Left ventricle myocardium inferior (tissue), 1 donor: ENCODE data around the gene TAF8. TPM values are rescaled to one million over a fixed set of nuclear protein-coding genes. Genes with fewer than 3 reads are reported as not detected.

ENCODE experiments used
- DNase-seq: peaks from one replicate; pipeline ENCODE4 v3.0.0-alpha.2; 2020
- H3K27ac ChIP-seq: fragments of 200-600 bp; replicated peaks from 2 replicates; pipeline ENCODE4 v1.8.0; 2021
- H3K27me3 ChIP-seq: fragments of 200-600 bp; 2 replicates; pipeline ENCODE4 v1.8.0; 2021; ENCODE audit warnings: low read depth
- H3K36me3 ChIP-seq: fragments of 200-600 bp; 2 replicates; pipeline ENCODE4 v1.8.0; 2021
- H3K4me1 ChIP-seq: fragments of 200-600 bp; 2 replicates; pipeline ENCODE4 v1.8.0; 2021
- H3K4me3 ChIP-seq: fragments of 200-600 bp; 2 replicates; pipeline ENCODE4 v1.8.0; 2021; ENCODE audit warnings: mild to moderate bottlenecking, moderate library complexity
- H3K9me3 ChIP-seq: fragments of 200-600 bp; replicated peaks from 2 replicates; pipeline ENCODE4 v1.8.0; 2021
- CTCF ChIP-seq: fragments of 200-600 bp; IDR thresholded peaks from 2 replicates; pipeline ENCODE4 v1.8.0; 2021; ENCODE audit warnings: antibody characterized with exemption, mild to moderate bottlenecking, borderline replicate concordance
- intact Hi-C: fragments of 100-400 bp; cut with micrococcal nuclease; formaldehyde crosslinking; loops from one replicate; pipeline ENCODE4 v1.11.0; 2022
- total RNA-seq: library from RNA; stranded (reverse); fragmentation: NEBNext Ultra II Directional; extraction: Animal tissue kit (Norgen Biotek cat#: 25700); gene quantifications from one replicate; pipeline ENCODE4 v1.2.1, GENCODE V29; 2021
- donor health status: DM: no; HTN: yes; CAD: no; lungs with severe emphysema.

TAF8 gene
- total RNA-seq, 1 donor from 2014 or later = 28.5 TPM

GRCh38 chr6:42101186-42101657 is 50.9 kb downstream of the TAF8 start:
- no peak for DNase-seq
- peaks cover 14% of the 10 kb centered on the region for H3K27me3 ChIP-seq
- no peak for TF ChIP-seq CTCF
- no peak overlapping the region for H3K4me3 ChIP-seq
- intact Hi-C loops = no loop called here
- peak overlapping the region; percentile 63 for H3K27ac ChIP-seq
- no peaks in the 10 kb centered on the region for H3K36me3 ChIP-seq
- H3K9me3 ChIP-seq = no peaks in the 10 kb centered on the region
- peaks cover 50% of the 10 kb centered on the region for H3K4me1 ChIP-seq

- peak overlapping the region; percentile 80 for H3K27ac ChIP-seq
- intact Hi-C loops = no loop called here
- TF ChIP-seq CTCF = no peak
Observed at GRCh38 chr6:42103216-42103615, 52.9 kb downstream of the TAF8 start.

GRCh38 chr6:42103753-42104094 is 53.4 kb downstream of the TAF8 start:
- peaks cover 14% of the 10 kb centered on the region for H3K27me3 ChIP-seq
- no peaks in the 10 kb centered on the region for H3K9me3 ChIP-seq
- peaks cover 50% of the 10 kb centered on the region for H3K4me1 ChIP-seq
- peak overlapping the region; percentile 80 for H3K27ac ChIP-seq
- TF ChIP-seq CTCF = no peak
- peak overlapping the region; percentile 67 for H3K4me3 ChIP-seq
- intact Hi-C loops = no loop called here
- DNase-seq = no peak
- H3K36me3 ChIP-seq = no peaks in the 10 kb centered on the region

More at GRCh38 chr6:42103216-42103615, 52.9 kb downstream of the TAF8 start:
- no peak overlapping the region for H3K4me3 ChIP-seq
- peaks cover 14% of the 10 kb centered on the region for H3K27me3 ChIP-seq
- H3K9me3 ChIP-seq = no peaks in the 10 kb centered on the region
- no peaks in the 10 kb centered on the region for H3K36me3 ChIP-seq
- DNase-seq = no peak
- peaks cover 50% of the 10 kb centered on the region for H3K4me1 ChIP-seq

- TF ChIP-seq CTCF = peak; percentile 87
- peak overlapping the region; percentile 67 for H3K4me3 ChIP-seq
- intact Hi-C loops = no loop called here
- no peaks in the 10 kb centered on the region for H3K9me3 ChIP-seq
- H3K36me3 ChIP-seq = no peaks in the 10 kb centered on the region
- DNase-seq = peak; percentile 75
- peaks cover 14% of the 10 kb centered on the region for H3K27me3 ChIP-seq
- H3K4me1 ChIP-seq = peaks cover 48% of the 10 kb centered on the region
- peak overlapping the region; percentile 80 for H3K27ac ChIP-seq
Observed at GRCh38 chr6:42104095-42104803, 53.9 kb downstream of the TAF8 start.

- Histone ChIP-seq H3K4me1 (peaks cover 43% of the 10 kb centered on the region), H3K36me3 (no peaks in the 10 kb centered on the region), H3K27me3 (peaks cover 14% of the 10 kb centered on the region), H3K27ac (peak overlapping the region; percentile 80), H3K4me3 (peak overlapping the region; percentile 67), H3K9me3 (no peaks in the 10 kb centered on the region)
- intact Hi-C loops = no loop called here
- no peak for TF ChIP-seq CTCF
- DNase-seq = no peak
Observed at GRCh38 chr6:42104804-42105125, 54.4 kb downstream of the TAF8 start.
